Measurements from ENCODE around the gene USP20.

DNA sequence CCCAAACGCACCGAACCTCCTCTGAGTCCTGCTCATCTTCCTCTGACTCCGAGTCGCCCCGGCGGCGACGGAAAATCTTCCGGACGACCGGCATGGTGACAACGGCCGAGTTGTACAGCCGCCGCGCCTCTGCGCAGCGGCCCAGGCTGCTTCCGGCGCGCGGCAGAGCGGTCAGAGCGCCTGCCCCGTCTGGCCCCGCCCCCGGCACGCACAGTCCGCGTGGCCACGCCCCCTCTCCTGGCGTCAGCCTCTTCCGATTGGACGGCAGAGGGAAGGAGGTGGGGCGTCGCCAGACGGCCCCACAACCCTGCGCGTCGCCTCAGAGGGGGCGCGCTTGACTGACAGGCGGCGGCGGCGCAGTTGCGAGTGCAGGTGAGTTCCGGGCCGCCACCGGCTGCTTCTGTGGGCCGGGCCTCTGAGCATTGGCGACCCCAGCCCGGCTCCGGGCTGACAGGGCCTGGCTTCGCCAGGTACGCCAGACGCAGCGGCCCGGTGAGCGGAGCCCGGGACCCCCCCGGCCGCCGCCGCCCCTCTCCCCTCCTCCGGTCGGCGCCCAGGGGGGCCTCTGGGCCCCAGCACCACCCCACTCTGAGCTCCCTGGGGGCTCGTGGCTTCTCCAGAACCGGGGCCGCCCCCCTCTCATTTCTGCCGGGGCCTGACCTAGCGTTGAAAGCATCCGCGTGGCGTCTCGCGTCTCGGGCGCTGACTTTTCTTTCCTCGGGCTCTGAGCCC lies at the start of gene USP20, which contains the start of gene C9orf78:
- TF ChIP-seq RAD21 (IDR thresholded peaks at IDR 0.05) (peak in 1 of 2 donors; percentile 25), YY1 (IDR thresholded peaks at IDR 0.05) (peak; percentile 47), GABPA (IDR thresholded peaks at IDR 0.05 in 1 of 2, conservative IDR thresholded peaks at IDR 0.05 in 1 of 2) (peak; percentile 43 to 88), JUND (IDR thresholded peaks at IDR 0.05) (no peak)
- TF ChIP-seq, protein P1, sequence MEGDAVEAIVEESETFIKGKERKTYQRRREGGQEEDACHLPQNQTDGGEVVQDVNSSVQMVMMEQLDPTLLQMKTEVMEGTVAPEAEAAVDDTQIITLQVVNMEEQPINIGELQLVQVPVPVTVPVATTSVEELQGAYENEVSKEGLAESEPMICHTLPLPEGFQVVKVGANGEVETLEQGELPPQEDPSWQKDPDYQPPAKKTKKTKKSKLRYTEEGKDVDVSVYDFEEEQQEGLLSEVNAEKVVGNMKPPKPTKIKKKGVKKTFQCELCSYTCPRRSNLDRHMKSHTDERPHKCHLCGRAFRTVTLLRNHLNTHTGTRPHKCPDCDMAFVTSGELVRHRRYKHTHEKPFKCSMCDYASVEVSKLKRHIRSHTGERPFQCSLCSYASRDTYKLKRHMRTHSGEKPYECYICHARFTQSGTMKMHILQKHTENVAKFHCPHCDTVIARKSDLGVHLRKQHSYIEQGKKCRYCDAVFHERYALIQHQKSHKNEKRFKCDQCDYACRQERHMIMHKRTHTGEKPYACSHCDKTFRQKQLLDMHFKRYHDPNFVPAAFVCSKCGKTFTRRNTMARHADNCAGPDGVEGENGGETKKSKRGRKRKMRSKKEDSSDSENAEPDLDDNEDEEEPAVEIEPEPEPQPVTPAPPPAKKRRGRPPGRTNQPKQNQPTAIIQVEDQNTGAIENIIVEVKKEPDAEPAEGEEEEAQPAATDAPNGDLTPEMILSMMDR (IDR thresholded peaks at IDR 0.05; ENCODE audit: low read depth, low read length, missing input control) = no peak
